Mammary epithelial cell (primary cell): ENCODE measurements around the gene SEMA3A.

Source experiments
- CTCF ChIP-seq, 2 donors: IDR thresholded peaks in 1 of 2; conservative IDR thresholded peaks in 1 of 2; 2 replicates each; pipeline ENCODE4 v1.5.1; 2011 to 2012; ENCODE audit warnings: inconsistent platforms in 2 of 2, low read length in 2 of 2, mild to moderate bottlenecking in 2 of 2, control low read depth in 1 of 2, low read depth in 1 of 2; ENCODE audit not compliant: insufficient read depth in 1 of 2; ENCODE audit errors: extremely low read depth in 1 of 2
- EZH2 ChIP-seq: IDR thresholded peaks from 2 replicates; pipeline ENCODE4 v1.6.1; 2012; ENCODE audit warnings: low read length, inconsistent platforms, borderline replicate concordance

DNA sequence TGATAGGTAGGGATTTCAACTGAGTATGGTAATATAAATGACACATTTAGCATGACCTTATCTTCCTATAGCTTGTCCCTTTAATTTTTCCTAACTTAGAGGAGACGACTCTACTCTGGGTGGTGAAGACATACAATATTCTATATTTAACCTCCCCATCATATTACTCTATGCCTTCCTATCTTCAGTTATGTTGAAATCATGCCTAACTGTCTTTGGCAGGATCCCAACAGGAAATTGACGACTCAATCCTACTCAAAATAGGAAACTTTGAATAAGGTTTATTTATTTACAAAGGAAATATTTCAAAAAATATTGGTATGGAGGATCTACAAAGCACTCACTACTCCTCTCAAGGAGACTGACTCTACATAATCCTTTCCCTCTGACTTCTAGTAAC is 24.1 kb upstream of the SEMA3A start:
- no peak for TF ChIP-seq CTCF (conservative IDR thresholded peaks at IDR 0.05 in 1 of 2, IDR thresholded peaks at IDR 0.05 in 1 of 2; ENCODE audit: extremely low read depth in 1 of 2, insufficient read depth in 1 of 2, low read depth in 1 of 2, low read length in 2 of 2)
- TF ChIP-seq EZH2: no peak
